Measurements from ENCODE around the gene DYTN.

DYTN gene

GRCh38 chr2:206696910-206697309 is 21.3 kb downstream of the DYTN start:
- FAIRE-seq, result no peak

GRCh38 chr2:206693399-206694137 is 24.6 kb downstream of the DYTN start:
- peak; percentile 100 for FAIRE-seq

- no peak for FAIRE-seq
Observed at GRCh38 chr2:206692971-206693370, 25.2 kb downstream of the DYTN start.

GRCh38 chr2:206688990-206689389 is 29.2 kb downstream of the DYTN start:
- no peak for FAIRE-seq

GRCh38 chr2:206688453-206688852 is 29.7 kb downstream of the DYTN start:
- FAIRE-seq, result no peak

- no peak for FAIRE-seq
Observed at GRCh38 chr2:206683546-206683945, 34.6 kb downstream of the DYTN start.

- FAIRE-seq, result no peak
Observed at GRCh38 chr2:206670531-206671319, 47.5 kb downstream of the DYTN start.

- FAIRE-seq, result no peak
Observed at GRCh38 chr2:206665251-206665650, 52.9 kb downstream of the DYTN start.

- no peak for FAIRE-seq
Observed at GRCh38 chr2:206657087-206657486, 61.1 kb downstream of the DYTN start.

GRCh38 chr2:206647985-206648384 is 70.2 kb downstream of the DYTN start:
- no peak for FAIRE-seq

GRCh38 chr2:206642075-206643025 is 75.8 kb downstream of the DYTN start, which contains the start of gene FAM237A:
TSS of gene FAM237A (plus strand) at chr2:206642487. CDS start at chr2:206644237, 1,750 bp downstream.
- FAIRE-seq, result no peak

- no peak for FAIRE-seq
Observed at GRCh38 chr2:206641226-206641625, 77.0 kb downstream of the DYTN start.

- FAIRE-seq, result no peak
Observed at GRCh38 chr2:206639636-206640035, 78.6 kb downstream of the DYTN start.

- no peak for FAIRE-seq
Observed at GRCh38 chr2:206635015-206635414, 83.2 kb downstream of the DYTN start.

- no peak for FAIRE-seq
Observed at GRCh38 chr2:206631340-206631739, 86.9 kb downstream of the DYTN start.

- no peak for FAIRE-seq
Observed at GRCh38 chr2:206627632-206628031, 90.6 kb downstream of the DYTN start.

GRCh38 chr2:206626108-206626507 is 92.1 kb downstream of the DYTN start:
- FAIRE-seq, result no peak

GRCh38 chr2:206619011-206619410 is 99.2 kb downstream of the DYTN start:
- FAIRE-seq, result no peak

GRCh38 chr2:206616151-206616550 is 102.0 kb downstream of the DYTN start:
- FAIRE-seq, result no peak

- no peak for FAIRE-seq
Observed at GRCh38 chr2:206615417-206616089, 102.6 kb downstream of the DYTN start.

GRCh38 chr2:206614811-206615210 is 103.4 kb downstream of the DYTN start:
- no peak for FAIRE-seq

- FAIRE-seq, result no peak
Observed at GRCh38 chr2:206611736-206612135, 106.5 kb downstream of the DYTN start.
